Stimulated activated CD8-positive, alpha-beta memory T cell treated with anti-CD3 and anti-CD28 coated beads, Interleukin-4, amount 100 ng/mL, for 24 hours (primary cell): ENCODE results near the gene ZNF358.
"Not testable (repeated sequence)": the region's sequence is repeated elsewhere in the genome, so short reads cannot be mapped to it uniquely, and the experiment has no call there.

ENCODE experiments used
- DNase-seq: peaks from one replicate; pipeline ENCODE4 v3.0.0-alpha.2; 2020; ENCODE audit warnings: low read depth

The ZNF358 gene

DNA sequence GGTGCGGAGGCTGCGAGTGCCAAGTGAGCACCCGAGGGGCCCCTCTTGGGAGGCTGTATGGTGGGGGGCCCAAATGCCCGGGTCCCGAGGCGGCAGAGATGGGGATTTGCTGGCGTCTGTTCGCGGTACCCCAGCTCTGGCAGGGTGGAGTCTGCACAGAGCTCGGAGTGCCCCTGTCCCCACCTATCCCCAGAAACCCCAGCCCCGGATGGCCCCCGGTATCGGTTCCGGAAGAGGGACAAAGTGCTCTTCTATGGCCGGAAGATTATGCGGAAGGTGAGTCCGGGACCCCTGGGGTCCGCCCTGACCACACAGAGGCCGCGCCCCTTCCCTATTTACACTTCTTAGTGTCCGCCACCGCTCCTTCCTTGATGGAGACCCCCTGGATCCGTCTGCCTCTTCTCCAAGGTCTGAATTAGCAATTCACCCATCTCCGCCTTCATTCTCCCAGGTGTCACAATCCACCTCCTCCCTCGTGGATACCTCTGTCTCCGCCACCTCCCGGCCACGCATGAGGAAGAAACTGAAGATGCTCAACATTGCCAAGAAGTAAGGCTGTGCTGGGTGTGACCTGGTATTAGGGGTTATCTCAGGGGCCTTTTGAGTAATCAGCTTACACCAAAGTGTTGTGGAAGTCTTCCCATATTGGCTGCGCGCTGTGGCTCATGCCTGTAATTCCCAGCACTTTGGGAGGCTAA is 20.2 kb downstream of the ZNF358 start:
- DNase-seq, result no peak

DNA sequence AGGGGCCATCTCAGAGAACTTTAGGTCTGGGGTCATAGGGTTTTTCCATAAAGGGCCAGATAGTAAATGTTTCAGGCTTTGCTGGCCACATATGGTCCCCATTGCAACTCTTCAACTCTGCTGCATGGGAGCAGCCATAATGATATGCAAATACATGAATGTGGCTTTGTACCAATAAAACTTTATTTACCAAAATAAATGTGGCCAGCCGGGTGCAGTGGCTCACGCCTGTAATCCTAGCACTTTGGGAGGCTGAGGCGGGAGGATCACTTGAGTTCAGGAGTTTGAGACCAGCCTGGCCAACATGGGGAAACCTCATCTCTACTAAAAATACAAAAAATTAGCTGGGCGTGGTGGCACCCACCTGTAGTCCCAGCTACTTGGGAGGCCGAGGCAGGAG is 23.1 kb downstream of the ZNF358 start:
- not testable (repeated sequence) for DNase-seq

DNA sequence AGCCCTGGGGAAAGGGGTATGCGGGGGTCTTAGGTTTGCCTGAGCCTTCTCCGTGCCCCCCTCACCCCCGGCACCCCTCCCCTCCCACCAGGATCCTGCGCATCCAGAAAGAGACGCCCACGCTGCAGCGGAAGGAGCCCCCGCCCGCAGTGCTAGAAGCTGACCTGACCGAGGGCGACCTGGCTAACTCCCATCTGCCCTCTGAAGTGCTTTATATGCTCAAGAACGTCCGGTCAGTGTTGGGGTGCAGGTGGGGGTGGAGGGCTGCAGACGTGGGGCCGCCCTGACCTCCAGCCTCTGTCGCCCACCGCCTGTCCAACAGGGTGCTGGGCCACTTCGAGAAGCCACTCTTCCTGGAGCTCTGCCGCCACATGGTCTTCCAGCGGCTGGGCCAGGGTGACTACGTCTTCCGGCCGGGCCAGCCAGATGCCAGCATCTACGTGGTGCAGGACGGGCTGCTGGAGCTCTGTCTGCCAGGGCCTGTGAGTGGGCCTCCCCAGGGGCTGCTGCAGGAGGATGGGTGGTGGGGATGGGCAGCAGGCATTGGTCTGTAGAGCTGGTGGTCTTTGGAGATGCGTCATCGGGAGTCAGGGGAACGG is 24.0 kb downstream of the ZNF358 start:
- DNase-seq, result no peak

DNA sequence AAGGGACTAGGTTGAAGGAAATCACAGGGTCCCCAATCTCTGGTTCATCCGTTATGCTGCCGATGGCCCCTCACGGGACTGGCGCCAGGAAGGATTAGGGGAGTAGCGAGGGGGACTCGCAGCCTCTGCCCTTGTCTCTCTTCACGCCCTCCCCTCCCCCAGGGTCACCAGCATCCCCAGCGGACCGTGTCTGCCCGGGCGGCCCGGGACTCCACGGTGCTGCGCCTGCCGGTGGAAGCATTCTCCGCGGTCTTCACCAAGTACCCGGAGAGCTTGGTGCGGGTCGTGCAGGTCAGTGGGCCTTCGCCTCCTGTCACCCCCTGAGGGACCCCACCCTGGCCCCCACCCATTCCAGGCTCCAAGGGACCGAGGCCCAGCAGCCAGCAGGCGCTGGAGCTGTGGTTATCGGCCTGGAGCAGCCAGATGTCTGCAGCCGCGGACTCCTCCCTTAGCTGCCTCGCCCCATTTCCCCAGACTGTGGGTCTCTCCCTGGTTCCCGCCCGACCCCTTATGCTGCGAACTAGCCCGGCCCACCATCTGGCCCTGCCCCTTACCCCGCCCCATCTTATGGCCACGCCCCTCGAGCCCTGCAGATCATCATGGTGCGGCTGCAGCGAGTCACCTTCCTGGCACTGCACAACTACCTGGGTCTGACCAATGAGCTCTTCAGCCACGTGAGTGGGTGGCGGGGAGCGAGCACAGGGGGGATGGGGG is 25.0 kb downstream of the ZNF358 start:
- no peak for DNase-seq

DNA sequence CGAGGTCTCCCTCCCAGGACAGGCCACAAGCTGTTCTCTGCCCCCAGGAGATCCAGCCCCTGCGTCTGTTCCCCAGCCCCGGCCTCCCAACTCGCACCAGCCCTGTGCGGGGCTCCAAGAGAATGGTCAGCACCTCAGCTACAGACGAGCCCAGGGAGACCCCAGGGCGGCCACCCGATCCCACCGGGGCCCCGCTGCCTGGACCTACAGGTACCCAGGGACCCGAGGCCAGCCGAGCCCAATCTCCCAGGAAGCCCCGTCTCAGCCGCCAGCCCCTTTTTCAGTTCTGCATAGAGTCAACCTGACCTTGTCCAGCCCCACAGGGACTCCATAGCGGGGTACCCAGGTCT is 25.5 kb downstream of the ZNF358 start:
- DNase-seq, result no peak

DNA sequence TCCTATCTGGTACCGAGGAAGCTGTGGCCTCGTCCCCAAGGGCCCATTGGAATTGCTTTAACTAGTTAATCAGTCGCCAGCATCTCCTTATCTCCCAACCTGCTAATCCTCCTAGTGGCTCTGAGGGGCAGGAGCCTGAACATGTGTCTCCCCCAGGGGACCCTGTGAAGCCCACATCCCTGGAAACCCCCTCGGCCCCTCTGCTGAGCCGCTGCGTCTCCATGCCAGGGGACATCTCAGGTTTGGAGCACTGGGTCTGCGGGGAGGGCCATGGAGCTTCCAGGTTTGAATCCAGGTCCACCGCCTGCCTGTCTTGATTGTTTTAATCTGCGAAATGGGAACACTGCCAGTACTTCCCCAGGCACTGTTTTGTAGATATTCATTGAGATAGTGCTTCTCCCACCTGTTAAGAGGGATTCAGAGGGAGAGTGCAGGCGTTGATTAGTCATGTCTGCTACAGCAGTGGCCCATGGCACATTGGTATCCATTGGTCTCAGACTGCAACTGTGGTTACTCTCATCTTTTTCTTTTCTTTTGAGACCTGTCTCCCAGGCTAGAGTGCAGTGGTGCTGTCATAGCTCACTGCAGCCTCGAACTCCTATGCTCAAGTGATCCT is 26.0 kb downstream of the ZNF358 start:
- no peak for DNase-seq

DNA sequence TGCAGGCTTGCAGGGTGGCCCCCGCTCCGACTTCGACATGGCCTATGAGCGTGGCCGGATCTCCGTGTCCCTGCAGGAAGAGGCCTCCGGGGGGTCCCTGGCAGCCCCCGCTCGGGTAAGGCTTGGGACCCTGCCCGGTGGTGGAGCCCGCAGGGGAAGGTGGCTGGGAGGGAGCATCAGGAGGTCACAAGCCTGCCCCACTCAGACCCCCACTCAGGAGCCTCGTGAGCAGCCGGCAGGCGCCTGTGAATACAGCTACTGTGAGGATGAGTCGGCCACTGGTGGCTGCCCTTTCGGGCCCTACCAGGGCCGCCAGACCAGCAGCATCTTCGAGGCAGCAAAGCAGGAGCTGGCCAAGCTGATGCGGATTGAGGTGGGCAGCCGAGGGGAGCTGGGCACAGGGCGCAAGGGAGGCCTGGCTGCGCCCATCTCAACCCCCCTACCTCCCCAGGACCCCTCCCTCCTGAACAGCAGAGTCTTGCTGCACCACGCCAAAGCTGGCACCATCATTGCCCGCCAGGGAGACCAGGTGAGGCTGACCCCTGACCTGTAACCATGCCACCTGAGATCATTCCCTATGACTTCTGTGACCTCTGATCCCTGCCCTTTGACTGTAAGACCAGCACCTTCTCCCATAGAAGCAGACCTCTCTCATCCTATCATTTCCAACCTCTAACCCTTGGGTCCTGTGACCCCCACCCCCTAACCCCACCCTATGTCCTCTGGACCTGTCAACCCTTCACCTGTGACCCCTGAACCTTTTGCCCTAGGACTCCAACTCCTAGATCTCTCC is 26.8 kb downstream of the ZNF358 start:
- no peak for DNase-seq

DNA sequence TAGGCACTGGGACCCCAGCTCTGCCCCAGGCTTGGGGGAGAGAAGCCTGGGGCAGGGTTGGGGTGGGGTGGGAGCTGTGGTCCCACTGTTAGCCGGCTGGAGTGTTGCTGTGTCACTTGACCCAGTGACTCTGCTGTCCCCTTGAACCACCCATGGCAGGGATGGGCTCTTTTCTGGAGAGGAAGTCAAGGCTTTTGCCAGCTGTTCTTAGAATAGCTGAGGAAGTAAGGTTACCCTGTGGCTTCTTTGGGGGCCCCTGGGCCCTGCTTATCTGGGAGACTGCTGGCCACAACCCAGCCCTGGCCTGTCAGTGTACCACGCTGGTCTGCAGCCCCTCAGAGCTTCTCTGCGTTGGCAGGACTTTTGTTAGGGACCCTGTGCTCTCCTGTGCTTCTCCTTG is 28.7 kb downstream of the ZNF358 start:
- no peak for DNase-seq

DNA sequence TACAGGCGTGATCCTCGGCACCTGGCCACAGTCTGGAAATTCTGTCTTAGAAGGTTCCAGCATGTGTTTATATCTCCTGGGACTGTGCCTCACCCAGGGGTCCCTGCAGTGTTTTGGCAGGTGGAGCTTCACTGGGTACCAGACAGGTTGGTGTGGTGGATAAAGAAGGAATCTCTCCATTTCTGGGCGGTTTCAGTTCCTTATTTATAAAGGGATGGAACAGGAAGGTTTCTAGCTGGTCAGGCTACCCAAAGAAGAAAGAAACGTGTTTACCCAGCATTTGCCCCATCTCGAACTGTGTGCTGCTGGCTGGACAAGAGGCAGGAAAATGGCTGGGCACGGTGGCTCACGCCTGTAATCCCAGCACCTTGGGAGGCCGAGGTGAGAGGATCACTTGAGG is 29.4 kb downstream of the ZNF358 start:
- DNase-seq, result no peak

DNA sequence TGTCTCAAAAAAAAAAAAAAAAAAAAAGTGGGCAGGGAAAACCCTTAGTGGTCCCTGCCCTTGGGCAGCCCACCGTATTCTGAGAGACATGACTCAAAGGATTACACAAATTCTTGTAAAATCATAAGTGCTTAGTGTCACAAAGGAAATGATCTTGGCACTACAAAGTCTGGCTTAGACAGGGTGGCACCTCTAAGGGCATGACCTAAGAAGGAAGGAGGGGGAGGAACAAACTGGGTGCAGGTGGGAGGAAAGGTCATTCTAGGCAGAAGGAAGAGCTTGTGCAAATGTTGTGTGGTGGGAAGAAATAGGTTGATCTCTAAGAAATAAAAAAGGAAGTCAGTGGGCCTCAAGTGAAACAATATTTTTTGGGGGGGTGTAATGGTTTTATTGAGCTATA is 30.0 kb downstream of the ZNF358 start:
- no peak for DNase-seq

DNA sequence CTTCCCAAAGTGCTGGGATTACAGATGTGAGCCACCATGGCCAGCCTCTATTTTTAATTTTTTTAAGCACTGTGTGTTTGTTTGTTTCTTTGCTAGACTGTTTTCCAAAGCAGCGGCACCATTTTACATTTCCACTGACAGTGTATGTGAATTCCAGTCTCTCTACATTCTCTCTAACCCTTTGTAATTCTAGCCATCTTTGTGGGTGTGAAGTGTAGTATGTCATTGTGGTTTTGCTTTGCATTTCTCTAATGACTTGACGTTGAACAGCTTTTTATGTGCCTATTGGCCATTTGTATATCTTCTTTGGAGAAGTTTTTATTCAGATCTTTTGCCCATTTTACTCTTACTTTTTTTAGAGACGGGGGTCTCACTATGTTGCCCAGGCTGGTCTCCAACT is 31.3 kb downstream of the ZNF358 start:
- no peak for DNase-seq

DNA sequence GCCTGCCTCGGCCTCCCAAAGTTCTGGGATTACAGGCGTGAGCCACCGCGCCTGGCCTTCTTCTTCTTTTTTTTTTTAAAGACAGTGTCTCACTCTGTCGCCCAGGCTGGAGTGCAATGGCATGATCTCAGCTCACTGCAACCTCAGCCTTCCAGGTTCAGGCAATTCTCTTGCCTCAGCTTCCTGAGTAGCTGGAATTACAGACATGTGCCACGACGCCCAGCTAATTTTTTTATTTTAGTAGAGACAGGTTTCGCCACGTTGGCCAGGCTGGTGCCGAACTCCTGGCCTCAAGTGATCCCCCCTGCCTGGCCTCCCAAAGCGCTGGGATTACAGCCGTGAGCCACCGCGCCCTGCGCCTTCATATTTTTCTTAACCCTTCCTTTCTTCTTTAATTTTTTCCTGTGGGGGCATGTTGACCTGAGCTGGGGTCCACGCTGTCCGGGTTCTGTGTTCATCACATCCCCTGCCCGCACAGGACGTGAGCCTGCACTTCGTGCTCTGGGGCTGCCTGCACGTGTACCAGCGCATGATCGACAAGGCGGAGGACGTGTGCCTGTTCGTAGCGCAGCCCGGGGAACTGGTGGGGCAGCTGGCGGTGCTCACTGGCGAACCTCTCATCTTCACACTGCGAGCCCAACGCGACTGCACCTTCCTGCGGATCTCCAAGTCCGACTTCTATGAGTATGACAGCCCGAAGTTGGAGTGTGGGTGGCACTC is 33.7 kb downstream of the ZNF358 start:
- DNase-seq, result no peak

DNA sequence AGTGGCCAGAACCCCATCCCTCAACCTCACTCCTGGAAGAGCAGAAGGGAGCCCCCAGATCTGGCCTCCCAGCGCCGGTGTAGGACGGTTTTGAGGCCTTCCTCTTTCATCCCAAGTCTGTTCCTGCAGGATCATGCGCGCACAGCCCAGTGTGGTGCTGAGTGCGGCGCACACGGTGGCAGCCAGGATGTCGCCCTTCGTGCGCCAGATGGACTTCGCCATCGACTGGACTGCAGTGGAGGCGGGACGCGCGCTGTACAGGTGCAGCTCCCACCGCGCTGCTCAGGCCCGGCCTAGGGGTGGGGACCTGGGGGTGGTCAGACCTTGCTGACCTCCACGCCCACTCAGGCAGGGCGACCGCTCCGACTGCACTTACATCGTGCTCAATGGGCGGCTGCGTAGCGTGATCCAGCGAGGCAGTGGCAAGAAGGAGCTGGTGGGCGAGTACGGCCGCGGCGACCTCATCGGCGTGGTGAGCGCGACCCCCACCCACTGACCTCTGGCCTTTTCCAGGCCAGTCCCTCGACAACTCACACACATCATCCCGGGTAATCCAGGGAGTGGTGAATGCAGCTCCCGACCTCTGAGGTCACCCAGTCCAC is 34.4 kb downstream of the ZNF358 start:
- DNase-seq, result no peak

DNA sequence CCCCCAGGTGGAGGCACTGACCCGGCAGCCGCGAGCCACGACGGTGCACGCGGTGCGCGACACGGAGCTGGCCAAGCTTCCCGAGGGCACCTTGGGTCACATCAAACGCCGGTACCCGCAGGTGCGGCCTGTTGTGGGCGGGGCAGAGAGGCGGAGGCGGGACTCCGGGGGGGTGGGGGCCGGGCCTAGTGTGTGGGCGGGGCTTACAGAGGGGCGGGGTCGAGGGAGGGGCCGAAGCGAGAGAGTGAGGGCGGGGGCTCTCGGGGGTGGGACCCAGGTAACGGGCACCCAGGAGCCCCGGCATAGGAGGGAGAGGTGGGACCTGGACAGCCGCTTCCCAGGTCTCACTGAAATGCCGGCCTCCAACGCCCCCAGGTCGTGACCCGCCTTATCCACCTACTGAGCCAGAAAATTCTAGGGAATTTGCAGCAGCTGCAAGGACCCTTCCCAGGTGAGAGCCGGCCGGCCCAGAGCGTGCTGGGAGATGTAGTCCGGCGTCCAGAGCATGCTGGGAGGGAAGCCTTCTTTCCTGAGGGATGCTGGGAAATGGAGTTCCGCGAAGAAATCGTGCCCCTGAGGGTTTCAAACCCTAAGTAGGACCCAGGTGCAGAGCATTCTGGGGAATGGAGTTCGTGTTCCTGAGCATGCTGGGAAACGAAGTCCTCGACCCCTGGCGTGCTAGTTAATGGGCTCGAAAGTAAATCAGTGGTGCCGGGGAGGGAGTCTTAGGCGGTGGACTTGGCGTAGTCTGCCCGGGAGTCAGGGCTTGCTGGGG is 35.3 kb downstream of the ZNF358 start:
- no peak for DNase-seq

DNA sequence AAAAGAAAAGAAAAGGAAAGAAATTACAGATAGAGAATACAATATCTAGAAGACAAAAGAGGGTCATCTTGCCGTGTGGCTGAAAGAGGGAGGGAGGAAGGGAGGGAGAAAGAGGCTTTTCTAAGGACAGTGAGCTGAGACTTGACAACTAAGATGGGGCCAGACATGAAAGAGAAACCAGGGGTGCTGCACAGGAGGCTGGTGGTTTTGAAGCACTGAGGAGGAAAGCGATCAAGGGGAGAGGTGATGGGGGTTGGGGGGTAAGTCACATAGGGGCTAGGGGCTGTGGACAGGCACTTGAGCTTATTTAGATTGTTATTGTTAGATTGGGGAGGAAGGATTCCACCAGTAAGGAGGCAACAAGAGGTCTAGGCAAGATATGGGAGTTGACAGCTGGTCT is 36.9 kb downstream of the ZNF358 start:
- no peak for DNase-seq

DNA sequence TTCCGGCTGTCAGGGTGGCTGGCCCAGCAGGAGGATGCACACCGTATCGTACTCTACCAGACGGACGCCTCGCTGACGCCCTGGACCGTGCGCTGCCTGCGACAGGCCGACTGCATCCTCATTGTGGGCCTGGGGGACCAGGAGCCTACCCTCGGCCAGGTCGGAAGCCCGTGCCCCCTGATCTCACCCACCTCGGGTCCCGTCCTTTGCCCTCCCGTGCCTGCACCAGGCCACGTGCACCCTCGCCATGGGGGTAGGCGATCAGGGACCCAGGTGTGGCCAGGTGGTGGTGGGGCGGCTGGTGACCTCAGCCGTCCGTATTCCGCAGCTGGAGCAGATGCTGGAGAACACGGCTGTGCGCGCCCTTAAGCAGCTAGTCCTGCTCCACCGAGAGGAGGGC is 38.7 kb downstream of the ZNF358 start:
- DNase-seq, result no peak

DNA sequence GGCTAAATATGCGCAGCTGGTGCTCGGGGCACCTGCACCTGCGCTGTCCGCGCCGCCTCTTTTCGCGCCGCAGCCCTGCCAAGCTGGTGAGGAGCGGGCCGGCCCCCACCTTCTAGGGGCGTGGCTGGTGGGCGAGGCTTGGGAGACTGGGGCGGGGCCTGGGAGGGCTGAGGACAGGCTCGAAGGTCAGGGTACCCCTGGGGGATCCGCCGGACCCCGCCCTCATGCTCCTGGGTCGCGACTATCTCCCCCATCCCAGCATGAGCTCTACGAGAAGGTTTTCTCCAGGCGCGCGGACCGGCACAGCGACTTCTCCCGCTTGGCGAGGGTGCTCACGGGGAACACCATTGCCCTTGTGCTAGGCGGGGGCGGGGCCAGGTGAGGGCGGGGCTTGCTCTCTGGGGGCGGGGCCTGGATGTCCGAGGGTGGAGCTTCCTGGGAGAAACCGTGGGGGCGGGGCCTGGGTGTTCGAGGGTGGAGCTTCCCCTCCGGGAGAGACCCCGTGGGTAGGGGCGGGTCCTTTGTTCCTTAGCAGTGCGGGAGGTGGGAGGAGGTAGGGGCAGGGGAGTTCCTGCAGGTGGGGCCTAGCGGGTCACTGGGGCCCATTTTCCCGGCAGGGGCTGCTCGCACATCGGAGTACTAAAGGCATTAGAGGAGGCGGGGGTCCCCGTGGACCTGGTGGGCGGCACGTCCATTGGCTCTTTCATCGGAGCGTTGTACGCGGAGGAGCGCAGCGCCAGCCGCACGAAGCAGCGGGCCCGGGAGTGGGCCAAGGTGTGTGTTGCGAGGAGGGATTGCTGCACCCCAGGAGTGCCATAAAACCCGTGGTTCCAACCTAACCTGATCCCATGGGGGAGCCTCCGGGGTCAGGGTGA is 39.3 kb downstream of the ZNF358 start:
- DNase-seq, result no peak

DNA sequence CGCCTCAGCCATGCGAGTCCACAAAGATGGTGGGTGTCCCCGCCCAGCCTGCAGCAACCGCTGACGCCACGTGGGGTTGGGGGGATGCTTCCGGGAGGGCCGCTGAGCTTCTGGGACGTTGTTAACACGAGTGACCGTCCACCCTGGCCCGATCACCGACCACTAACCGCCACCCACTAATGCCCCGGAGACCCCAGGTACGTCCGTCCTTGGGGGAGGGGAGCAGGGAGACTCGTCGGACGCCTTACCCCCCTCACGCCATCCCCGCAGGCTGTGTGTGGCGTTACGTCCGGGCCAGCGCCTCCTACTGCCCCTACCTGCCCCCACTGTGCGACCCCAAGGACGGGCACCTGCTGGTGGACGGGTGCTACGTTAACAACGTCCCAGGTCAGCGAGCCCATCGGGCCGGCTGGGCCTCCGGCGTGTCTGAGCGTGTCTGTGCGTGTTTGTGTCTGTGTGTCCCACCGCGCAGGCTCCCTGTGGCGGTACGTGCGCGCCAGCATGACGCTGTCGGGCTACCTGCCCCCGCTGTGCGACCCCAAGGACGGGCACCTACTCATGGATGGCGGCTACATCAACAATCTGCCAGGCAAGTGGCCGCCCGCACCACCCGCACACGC is 40.9 kb downstream of the ZNF358 start:
- no peak for DNase-seq

DNA sequence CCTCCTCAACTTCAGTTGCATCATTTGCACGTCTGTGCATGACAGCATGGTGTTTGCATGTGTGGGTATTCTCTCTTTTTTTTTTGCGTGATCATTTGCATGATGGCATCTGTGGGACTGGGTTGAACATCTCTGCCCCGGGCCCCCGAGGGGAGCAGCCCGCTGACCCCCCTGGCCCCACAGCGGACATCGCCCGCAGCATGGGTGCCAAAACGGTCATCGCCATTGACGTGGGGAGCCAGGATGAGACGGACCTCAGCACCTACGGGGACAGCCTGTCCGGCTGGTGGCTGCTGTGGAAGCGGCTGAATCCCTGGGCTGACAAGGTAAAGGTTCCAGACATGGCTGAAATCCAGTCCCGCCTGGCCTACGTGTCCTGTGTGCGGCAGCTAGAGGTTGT is 42.8 kb downstream of the ZNF358 start:
- DNase-seq, result no peak
